Endothelial cell of umbilical vein (primary cell): ENCODE data around the gene MACROD2. TPM values are rescaled to one million over a fixed set of nuclear protein-coding genes. Genes with fewer than 3 reads are reported as not detected.

Experiments used
- BruUV-seq: library from RNA; stranded (reverse); fragments of 400-500 nt; replicated peaks from 2 replicates; lab custom pipeline; 2021; lab: Mats Ljungman, UMichigan
- CTCF ChIA-PET: fragments of 300-600, 350-600 bp; sonication (Branson Sonifier 250); formaldehyde crosslinking; loops from one replicate; lab custom pipeline; 2021; ENCODE audit warnings: antibody characterized with exemption, inconsistent platforms; lab: Charles Lee
- POLR2A ChIA-PET: fragments of 300-600, 350-600 bp; sonication (Branson Sonifier 250); formaldehyde crosslinking; loops from one replicate; lab custom pipeline; 2021; ENCODE audit warnings: antibody characterized with exemption, inconsistent platforms; lab: Charles Lee
- DNase-seq: peaks from one replicate; pipeline ENCODE4 v3.0.0-alpha.2; 2011; ENCODE audit warnings: low read depth, low spot score
- FAIRE-seq: peaks from 2 replicates; lab custom pipeline; 2011; peaks lifted over from hg19 to GRCh38; lab: Jason Lieb, UNC
- H2AFZ ChIP-seq: 2 replicates; pipeline ENCODE4 v1.6.0; 2012; ENCODE audit warnings: low read depth, low read length, control low read depth, inconsistent platforms
- H3K27ac ChIP-seq: 2 replicates; pipeline ENCODE4 v1.5.1; 2011; ENCODE audit warnings: low read depth, mild to moderate bottlenecking, control low read depth, low read length, moderate library complexity; ENCODE audit not compliant: insufficient read depth
- H3K27me3 ChIP-seq, 2 experiments: 2 replicates each; pipeline versions ENCODE4 v1.6.0 to v1.6.1; 2011; ENCODE audit warnings: low read length in 2 of 2, mixed read lengths in 1 of 2; ENCODE audit not compliant: control insufficient read depth in 2 of 2, insufficient read depth in 2 of 2
- H3K36me3 ChIP-seq, 2 experiments: 2 replicates in 1 of 2; 3 replicates in 1 of 2; pipeline ENCODE4 v1.5.1; 2011; ENCODE audit warnings: low read length in 2 of 2, mild to moderate bottlenecking in 1 of 2, moderate library complexity in 1 of 2; ENCODE audit not compliant: control insufficient read depth in 2 of 2, insufficient read depth in 2 of 2; ENCODE audit errors: extremely low read depth in 1 of 2
- H3K4me1 ChIP-seq: 3 replicates; pipeline ENCODE4 v1.5.1; 2011; ENCODE audit warnings: mild to moderate bottlenecking, low read length; ENCODE audit not compliant: control insufficient read depth, insufficient read depth; ENCODE audit errors: extremely low read depth
- H3K4me2 ChIP-seq: 2 replicates; pipeline ENCODE4 v1.6.1; 2011; ENCODE audit warnings: low read length, control low read depth, mixed read lengths; ENCODE audit not compliant: insufficient read depth
- H3K4me3 ChIP-seq, 3 experiments: fragments of 200-600 bp in 1 of 3; sonication (generic), shearing (Covaris generic) in 1 of 3; replicated peaks in 1 of 3; 2 replicates each; pipeline ENCODE4 v1.5.1; 2011 to 2016; ENCODE audit warnings: control low read depth in 3 of 3, low read length in 3 of 3, mild to moderate bottlenecking in 2 of 3, inconsistent platforms in 1 of 3, low read depth in 1 of 3, moderate library complexity in 1 of 3; ENCODE audit not compliant: insufficient read depth in 1 of 3
- H3K79me2 ChIP-seq: 2 replicates; pipeline ENCODE4 v1.6.0; 2012; ENCODE audit warnings: low read length, inconsistent platforms; ENCODE audit not compliant: control insufficient read depth, insufficient read depth
- H3K9ac ChIP-seq: replicated peaks from 2 replicates; pipeline ENCODE3; 2011; ENCODE audit warnings: low read length, control low read depth; ENCODE audit not compliant: insufficient read depth; ENCODE audit errors: extremely low read depth
- H3K9me1 ChIP-seq: replicated peaks from 3 replicates; pipeline ENCODE4 v1.6.0; 2011; ENCODE audit warnings: mild to moderate bottlenecking, low read length; ENCODE audit not compliant: control insufficient read depth, insufficient read depth; ENCODE audit errors: extremely low read depth
- H3K9me3 ChIP-seq: replicated peaks from 2 replicates; pipeline ENCODE4 v1.5.1; 2012; ENCODE audit warnings: low read length, inconsistent platforms; ENCODE audit not compliant: control insufficient read depth, insufficient read depth
- H4K20me1 ChIP-seq: replicated peaks from 2 replicates; pipeline ENCODE3; 2011; ENCODE audit warnings: mild to moderate bottlenecking, low read length; ENCODE audit not compliant: control insufficient read depth, insufficient read depth; ENCODE audit errors: extremely low read depth
- CTCF ChIP-seq, 2 donors: IDR thresholded peaks; 1 replicate in 1 of 2; 2 replicates in 1 of 2; pipeline ENCODE4 v1.5.1; 2011; ENCODE audit warnings: low read length in 2 of 2, mild to moderate bottlenecking in 2 of 2, moderate library complexity in 2 of 2, control low read depth in 1 of 2, inconsistent platforms in 1 of 2, low read depth in 1 of 2; ENCODE audit not compliant: insufficient read depth in 1 of 2; ENCODE audit errors: extremely low read depth in 1 of 2
- EZH2 ChIP-seq: IDR thresholded peaks from 2 replicates; pipeline ENCODE4 v1.6.1; 2012; ENCODE audit warnings: borderline replicate concordance, low read depth, mild to moderate bottlenecking, moderate library complexity, low read length, inconsistent platforms; ENCODE audit not compliant: severe bottlenecking
- FOS ChIP-seq: IDR thresholded peaks from 2 replicates; pipeline ENCODE4 v1.6.1; 2011; ENCODE audit warnings: mild to moderate bottlenecking, low read length, moderate library complexity, borderline replicate concordance; ENCODE audit not compliant: insufficient read depth
- GATA2 ChIP-seq: IDR thresholded peaks from 2 replicates; pipeline ENCODE4 v1.7.0; 2011; ENCODE audit warnings: low read depth, mild to moderate bottlenecking, moderate library complexity, mixed read lengths, low read length; ENCODE audit not compliant: insufficient read length, insufficient read depth
- JUN ChIP-seq: IDR thresholded peaks from 2 replicates; pipeline ENCODE4 v1.6.1; 2011; ENCODE audit warnings: borderline replicate concordance, low read depth; ENCODE audit not compliant: insufficient read length, insufficient read depth
- MAX ChIP-seq: IDR thresholded peaks from 2 replicates; pipeline ENCODE4 v1.6.1; 2011; ENCODE audit not compliant: insufficient read depth, insufficient read length
- MYC ChIP-seq: IDR thresholded peaks from one replicate; pipeline ENCODE4 v1.6.1; 2011; ENCODE audit warnings: mild to moderate bottlenecking, low read depth, low read length
- POLR2A ChIP-seq: IDR thresholded peaks from 2 replicates; pipeline ENCODE4 v1.6.1; 2012; ENCODE audit warnings: low read depth, mild to moderate bottlenecking, control low read depth, low read length
- POLR2AphosphoS5 ChIP-seq: IDR thresholded peaks from 2 replicates; pipeline ENCODE4 v1.6.1; 2012; ENCODE audit warnings: low read depth, mild to moderate bottlenecking, control low read depth, low read length, moderate library complexity; ENCODE audit not compliant: insufficient read depth
- dilution Hi-C: fragments of 300-500 bp; cut with MboI; formaldehyde crosslinking; loops from one replicate; pipeline ENCODE4 v1.15.0; 2019; ENCODE audit warnings: low sequenced_read_pairs; ENCODE audit not compliant: extremely low pct_ligation_motif_present
- intact Hi-C: fragments of 100-400 bp; cut with micrococcal nuclease; formaldehyde crosslinking; loops from one replicate; pipeline ENCODE4 v1.10.0; 2022
- polyA plus RNA-seq, 4 experiments: library from polyadenylated mRNA; depleted of rRNA in 3 of 4; stranded (reverse) in 3 of 4; unstranded in 1 of 4; fragments of >200 nt; gene quantifications; 2 replicates each; pipeline versions ENCODE4 v1.2.1 to v1.2.3, GENCODE V29; 2011 to 2012; ENCODE audit warnings: missing spikeins in 1 of 4
- total RNA-seq: library from RNA; stranded (reverse); gene quantifications from 2 replicates; pipeline ENCODE4 v1.2.3, GENCODE V29; 2021

MACROD2 gene
- total and polyA plus RNA-seq, 2 donors (not counting 3 experiments of a cell fraction or from before 2014, with no cell fraction given), result 0.11 to 0.73 TPM

GRCh38 chr20:15288106-15288505 lies 1292.8 kb downstream of the MACROD2 start:
- intact Hi-C loops (no loop called here), dilution Hi-C loops (no loop called here)
- H4K20me1 ChIP-seq, result no peaks in the 10 kb centered on the region
- no peaks in the 10 kb centered on the region for H3K36me3 ChIP-seq
- FAIRE-seq, result no peak
- no peaks in the 10 kb centered on the region for H3K9me1 ChIP-seq
- H3K4me2 ChIP-seq, result no peak overlapping the region
- no TSS peak for BruUV-seq
- POLR2A ChIA-PET, result no interaction called here
- no peak for DNase-seq
- CTCF ChIA-PET, result no interaction called here
- TF ChIP-seq MAX, result no peak
- TF ChIP-seq POLR2AphosphoS5, result no peak
- no peak for TF ChIP-seq MYC
- TF ChIP-seq GATA2, result no peak
- no peak for TF ChIP-seq JUN
- TF ChIP-seq POLR2A, result no peak
- no peak for TF ChIP-seq EZH2
- TF ChIP-seq CTCF (IDR thresholded peaks at IDR 0.05; ENCODE audit: extremely low read depth in 1 of 2, insufficient read depth in 1 of 2, low read depth in 1 of 2, low read length in 2 of 2), result no peak
- no peak for TF ChIP-seq FOS
- no peaks in the 10 kb centered on the region for H3K79me2 ChIP-seq
- no peaks in the 10 kb centered on the region for H3K9me3 ChIP-seq
- no peak overlapping the region for H3K27ac ChIP-seq
- no peaks in the 10 kb centered on the region for H3K4me1 ChIP-seq
- no peak overlapping the region for H3K9ac ChIP-seq
- H3K4me3 ChIP-seq, result no peak overlapping the region
- H3K27me3 ChIP-seq, result no peaks in the 10 kb centered on the region
- no peak overlapping the region for H2AFZ ChIP-seq
